A673 (cell line): ENCODE data around the gene SGCB. TPM values are rescaled to one million over a fixed set of nuclear protein-coding genes. Genes with fewer than 3 reads are reported as not detected.
A peak's percentile ranks its signal among the peaks of the same experiment; 100 is the strongest.

ENCODE experiments used
- BruUV-seq: library from RNA; stranded (reverse); fragments of 400-500 nt; replicated peaks from 2 replicates; lab custom pipeline; 2021; lab: Mats Ljungman, UMichigan
- CTCF ChIA-PET: fragments of 300-600 bp; sonication (Branson Sonifier 250); formaldehyde crosslinking; loops from one replicate; lab custom pipeline; 2022; ENCODE audit warnings: antibody characterized with exemption; lab: Charles Lee
- POLR2A ChIA-PET: fragments of 300-600 bp; sonication (Branson Sonifier 250); formaldehyde crosslinking; loops from one replicate; lab custom pipeline; 2022; ENCODE audit warnings: antibody characterized with exemption; ENCODE audit not compliant: low non-redundant PET; lab: Charles Lee
- DNase-seq: peaks from one replicate; pipeline ENCODE4 v3.0.0-alpha.2; 2015; ENCODE audit warnings: low spot score
- H3K27ac ChIP-seq: fragments of 200-600 bp; sonication (generic); 2 replicates; pipeline ENCODE4 v1.5.1; 2016; ENCODE audit warnings: mixed run types, low read depth, mild to moderate bottlenecking, mixed read lengths, antibody characterized with exemption, low read length; ENCODE audit not compliant: poor library complexity, severe bottlenecking
- H3K27me3 ChIP-seq: fragments of 200-600 bp; sonication (generic); replicated peaks from 2 replicates; pipeline ENCODE4 v1.6.1; 2017; ENCODE audit warnings: mixed run types, low read depth, mild to moderate bottlenecking, mixed read lengths, antibody characterized with exemption, low read length; ENCODE audit not compliant: insufficient read depth, poor library complexity
- H3K36me3 ChIP-seq: fragments of 200-600 bp; sonication (generic); 2 replicates; pipeline ENCODE4 v1.6.1; 2016; ENCODE audit warnings: mixed run types, mild to moderate bottlenecking, mixed read lengths, antibody characterized with exemption, low read length; ENCODE audit not compliant: insufficient read depth, poor library complexity, severe bottlenecking
- H3K4me1 ChIP-seq: fragments of 200-600 bp; sonication (generic); 2 replicates; pipeline ENCODE4 v1.6.1; 2017; ENCODE audit warnings: mixed run types, mild to moderate bottlenecking, mixed read lengths, antibody characterized with exemption, low read length; ENCODE audit not compliant: insufficient read depth, poor library complexity, severe bottlenecking
- H3K4me3 ChIP-seq: fragments of 200-600 bp; sonication (generic); 2 replicates; pipeline ENCODE4 v1.5.1; 2016; ENCODE audit warnings: low read depth, mixed run types, mild to moderate bottlenecking, mixed read lengths, low read length; ENCODE audit not compliant: poor library complexity, severe bottlenecking
- H3K9me3 ChIP-seq: fragments of 200-600 bp; sonication (generic); 2 replicates; pipeline ENCODE4 v1.6.1; 2016; ENCODE audit warnings: mixed run types, low read depth, mild to moderate bottlenecking, mixed read lengths, antibody characterized with exemption, low read length; ENCODE audit not compliant: poor library complexity, severe bottlenecking
- EZH2 ChIP-seq: fragments of 200-600 bp; sonication (generic); IDR thresholded peaks from 2 replicates; pipeline ENCODE4 v1.6.1; 2017; ENCODE audit warnings: borderline replicate concordance, low read depth, mild to moderate bottlenecking, mixed read lengths, antibody characterized with exemption, low read length; ENCODE audit not compliant: poor library complexity, severe bottlenecking
- intact Hi-C: fragments of 100-400 bp; cut with micrococcal nuclease; formaldehyde crosslinking; loops from one replicate; pipeline ENCODE4 v1.10.0; 2022; ENCODE audit not compliant: unreplicated experiment
- total RNA-seq: library from RNA; stranded (reverse); gene quantifications from 2 replicates; pipeline ENCODE4 v1.2.3, GENCODE V29; 2021
- TF ChIP-seq, protein P1 (sequence below): fragments of 300-800, 200-600 bp; sonication (generic); conservative IDR thresholded peaks from 2 replicates; pipeline ENCODE4 v1.5.1; 2017; ENCODE audit warnings: low read depth, mild to moderate bottlenecking, antibody characterized with exemption, low read length, moderate library complexity, mixed read lengths

SGCB gene
- total RNA-seq, 1 experiment from 2014 or later, result 38.6 TPM

DNA sequence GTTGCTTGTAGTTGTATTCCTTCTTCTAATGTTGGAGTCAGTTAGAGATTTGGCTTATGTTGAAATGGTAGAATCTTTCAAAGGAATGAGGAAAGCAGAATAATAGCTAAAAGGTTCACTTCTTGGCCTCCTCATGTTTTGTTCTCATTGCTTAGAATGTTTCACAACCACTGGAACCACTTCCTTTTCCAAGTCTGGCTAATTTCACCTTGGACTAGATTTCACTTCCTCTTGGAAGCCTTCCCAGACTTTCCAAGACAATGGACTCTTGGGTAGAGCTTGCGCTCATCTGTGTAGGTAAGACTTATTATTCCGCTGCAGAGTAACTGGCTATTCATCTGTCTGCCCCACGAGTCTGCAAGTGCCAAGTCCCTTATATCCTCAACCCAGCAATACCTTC, 21.3 kb upstream of the SGCB start:
- BruUV-seq, result no TSS peak
- intact Hi-C loops, result no loop called here
- H3K27ac ChIP-seq, result no peak overlapping the region
- no peaks in the 10 kb centered on the region for H3K36me3 ChIP-seq
- ChIA-PET CTCF (no interaction called here), POLR2A (no interaction called here)
- no peaks in the 10 kb centered on the region for H3K9me3 ChIP-seq
- H3K4me1 ChIP-seq, result no peaks in the 10 kb centered on the region
- H3K4me3 ChIP-seq, result no peak overlapping the region
- peak; percentile 11 for DNase-seq
- no peaks in the 10 kb centered on the region for H3K27me3 ChIP-seq
- no peak for TF ChIP-seq EZH2
- TF ChIP-seq, protein P1, sequence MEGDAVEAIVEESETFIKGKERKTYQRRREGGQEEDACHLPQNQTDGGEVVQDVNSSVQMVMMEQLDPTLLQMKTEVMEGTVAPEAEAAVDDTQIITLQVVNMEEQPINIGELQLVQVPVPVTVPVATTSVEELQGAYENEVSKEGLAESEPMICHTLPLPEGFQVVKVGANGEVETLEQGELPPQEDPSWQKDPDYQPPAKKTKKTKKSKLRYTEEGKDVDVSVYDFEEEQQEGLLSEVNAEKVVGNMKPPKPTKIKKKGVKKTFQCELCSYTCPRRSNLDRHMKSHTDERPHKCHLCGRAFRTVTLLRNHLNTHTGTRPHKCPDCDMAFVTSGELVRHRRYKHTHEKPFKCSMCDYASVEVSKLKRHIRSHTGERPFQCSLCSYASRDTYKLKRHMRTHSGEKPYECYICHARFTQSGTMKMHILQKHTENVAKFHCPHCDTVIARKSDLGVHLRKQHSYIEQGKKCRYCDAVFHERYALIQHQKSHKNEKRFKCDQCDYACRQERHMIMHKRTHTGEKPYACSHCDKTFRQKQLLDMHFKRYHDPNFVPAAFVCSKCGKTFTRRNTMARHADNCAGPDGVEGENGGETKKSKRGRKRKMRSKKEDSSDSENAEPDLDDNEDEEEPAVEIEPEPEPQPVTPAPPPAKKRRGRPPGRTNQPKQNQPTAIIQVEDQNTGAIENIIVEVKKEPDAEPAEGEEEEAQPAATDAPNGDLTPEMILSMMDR, result no peak

DNA sequence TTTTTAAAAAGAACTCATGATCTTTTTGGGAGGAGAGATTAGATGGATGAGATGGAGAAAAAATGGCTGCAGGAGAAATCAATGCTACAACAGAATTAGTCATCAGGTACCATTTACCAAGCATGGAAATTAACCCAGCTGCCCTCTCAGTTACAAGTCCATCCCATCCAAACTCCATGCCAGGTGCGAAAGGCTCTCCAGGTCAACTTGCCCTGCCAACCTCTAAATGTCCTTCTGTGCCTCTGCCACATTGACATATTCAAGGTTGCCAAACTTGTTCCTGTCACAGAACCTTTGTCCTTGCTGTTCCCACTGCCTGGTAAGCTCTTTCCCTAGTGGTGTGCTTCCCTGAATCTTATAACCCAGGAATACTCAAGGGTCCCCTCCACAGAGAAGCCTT, 20.2 kb upstream of the SGCB start:
- Histone ChIP-seq H3K27ac (no peak overlapping the region), H3K36me3 (no peaks in the 10 kb centered on the region), H3K9me3 (no peaks in the 10 kb centered on the region), H3K27me3 (no peaks in the 10 kb centered on the region), H3K4me1 (no peaks in the 10 kb centered on the region), H3K4me3 (no peak overlapping the region)
- POLR2A ChIA-PET, result no interaction called here
- TF ChIP-seq, protein P1, result no peak
- no peak for TF ChIP-seq EZH2
- no TSS peak for BruUV-seq
- CTCF ChIA-PET, result no interaction called here
- DNase-seq, result no peak
- intact Hi-C loops, result no loop called here

DNA sequence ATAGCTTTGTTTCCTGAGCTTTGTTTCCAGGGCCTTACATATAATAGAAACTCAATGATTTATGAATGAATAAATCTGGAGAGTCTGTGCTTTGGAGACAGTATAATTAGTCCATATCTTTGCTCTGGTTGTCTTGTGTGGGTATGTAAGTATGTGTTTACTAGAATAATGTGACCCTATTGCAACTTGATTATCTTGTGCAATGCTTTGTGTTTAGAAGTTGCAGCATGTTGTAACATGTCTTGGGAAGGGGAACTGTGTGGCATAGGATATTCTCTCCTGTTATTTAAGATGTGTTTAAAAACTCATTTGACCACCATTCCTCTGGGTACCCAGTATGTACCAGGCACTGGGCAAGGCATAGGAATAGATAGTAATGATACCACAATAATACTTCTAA, 19.1 kb upstream of the SGCB start:
- intact Hi-C loops, result no loop called here
- ChIA-PET POLR2A (no interaction called here), CTCF (no interaction called here)

More for the DNA sequence above, 19.1 kb upstream of the SGCB start:
- no TSS peak for BruUV-seq
- TF ChIP-seq EZH2, result no peak
- TF ChIP-seq, protein P1, result no peak
- Histone ChIP-seq H3K9me3 (no peaks in the 10 kb centered on the region), H3K36me3 (no peaks in the 10 kb centered on the region), H3K27me3 (peaks cover 3% of the 10 kb centered on the region), H3K4me3 (no peak overlapping the region), H3K4me1 (no peaks in the 10 kb centered on the region), H3K27ac (no peak overlapping the region)
- DNase-seq, result no peak
